SH-SY5Y (cell line): Measurements from ENCODE around the gene OTP.

Experiments used
- GATA2 ChIP-seq: IDR thresholded peaks from 2 replicates; pipeline ENCODE4 v1.6.1; 2011; ENCODE audit warnings: mild to moderate bottlenecking, low read depth, low read length
- GATA3 ChIP-seq: IDR thresholded peaks from 2 replicates; pipeline ENCODE4 v1.6.1; 2011; ENCODE audit warnings: low read depth, mild to moderate bottlenecking, low read length, moderate library complexity

DNA sequence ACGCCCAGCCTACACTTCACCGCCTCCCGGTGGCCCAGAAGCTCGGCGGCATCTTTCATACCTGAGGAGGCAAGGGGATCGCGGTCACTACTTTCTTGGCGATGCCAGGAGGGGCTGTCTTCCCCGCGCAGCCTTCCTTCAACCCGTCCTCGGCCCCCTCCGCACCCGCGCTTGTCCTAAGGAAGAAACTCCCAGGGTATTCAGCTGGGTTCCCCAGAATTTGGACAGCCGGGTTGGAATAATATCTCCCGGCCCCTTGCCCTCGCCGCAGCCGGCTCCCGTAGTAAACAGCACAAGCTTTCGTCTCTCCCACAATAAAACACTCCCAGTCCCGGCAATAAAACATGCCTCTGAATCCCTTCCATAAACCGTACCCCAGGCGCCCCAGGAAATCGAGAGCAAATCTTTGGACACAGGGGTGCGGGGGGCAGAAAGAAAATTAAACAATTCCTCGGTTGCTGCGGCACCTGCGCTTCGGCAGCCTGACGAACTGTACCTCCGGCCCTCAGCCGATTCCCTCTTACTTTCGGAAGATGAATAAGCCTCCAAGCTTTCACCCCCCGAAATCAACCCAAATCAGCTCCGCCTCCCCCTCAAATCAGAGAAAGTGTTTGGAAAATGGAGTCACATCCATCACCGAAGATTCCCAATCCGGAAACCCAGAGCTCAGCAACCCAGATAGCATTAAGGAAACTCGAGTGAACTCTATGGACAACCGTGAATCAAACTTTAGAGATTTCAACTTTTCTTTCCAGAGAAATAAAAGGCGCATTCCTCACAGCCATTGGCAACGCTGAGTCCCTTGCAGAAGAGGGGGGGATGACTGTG, 1.1 kb downstream of the OTP start:
- TF ChIP-seq GATA3 (no peak), GATA2 (no peak)
